ENCODE measurements around the gene MED17.

DNA sequence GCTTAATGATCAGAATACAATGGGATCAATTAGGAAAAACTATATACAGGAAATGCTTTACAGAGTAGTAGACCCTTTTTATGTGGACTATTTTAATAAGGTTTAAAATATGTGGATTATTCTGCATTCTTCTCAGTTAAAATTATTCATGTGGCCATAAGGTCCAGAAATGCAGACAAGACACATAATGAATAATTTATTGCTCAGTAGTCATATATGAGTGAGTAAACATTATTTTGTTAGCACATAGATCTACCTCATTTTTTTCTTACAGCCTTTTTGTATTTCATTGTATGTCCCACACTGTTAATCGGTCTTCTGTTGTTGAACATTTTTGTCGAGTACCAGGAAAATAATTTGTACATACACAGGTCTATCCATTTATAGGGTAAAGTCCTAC, 20.8 kb downstream of the MED17 start:
- TF ChIP-seq, protein P1, sequence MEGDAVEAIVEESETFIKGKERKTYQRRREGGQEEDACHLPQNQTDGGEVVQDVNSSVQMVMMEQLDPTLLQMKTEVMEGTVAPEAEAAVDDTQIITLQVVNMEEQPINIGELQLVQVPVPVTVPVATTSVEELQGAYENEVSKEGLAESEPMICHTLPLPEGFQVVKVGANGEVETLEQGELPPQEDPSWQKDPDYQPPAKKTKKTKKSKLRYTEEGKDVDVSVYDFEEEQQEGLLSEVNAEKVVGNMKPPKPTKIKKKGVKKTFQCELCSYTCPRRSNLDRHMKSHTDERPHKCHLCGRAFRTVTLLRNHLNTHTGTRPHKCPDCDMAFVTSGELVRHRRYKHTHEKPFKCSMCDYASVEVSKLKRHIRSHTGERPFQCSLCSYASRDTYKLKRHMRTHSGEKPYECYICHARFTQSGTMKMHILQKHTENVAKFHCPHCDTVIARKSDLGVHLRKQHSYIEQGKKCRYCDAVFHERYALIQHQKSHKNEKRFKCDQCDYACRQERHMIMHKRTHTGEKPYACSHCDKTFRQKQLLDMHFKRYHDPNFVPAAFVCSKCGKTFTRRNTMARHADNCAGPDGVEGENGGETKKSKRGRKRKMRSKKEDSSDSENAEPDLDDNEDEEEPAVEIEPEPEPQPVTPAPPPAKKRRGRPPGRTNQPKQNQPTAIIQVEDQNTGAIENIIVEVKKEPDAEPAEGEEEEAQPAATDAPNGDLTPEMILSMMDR (IDR thresholded peaks at IDR 0.05), result no peak
- TF ChIP-seq POLR2A (IDR thresholded peaks at IDR 0.05), result no peak

Data from right lobe of liver (tissue), 4 donors.